Right lobe of liver (tissue), 6 donors: Measurements from ENCODE around the gene HSPH1. TPM values are rescaled to one million over a fixed set of nuclear protein-coding genes. Genes with fewer than 3 reads are reported as not detected.

Experiments
- ATAC-seq, 4 donors: fragments of 200-7000 bp; cut with Tn5 transposase; one replicate each; pipeline ENCODE4 v1.9.1; 2020; ENCODE audit warnings: mild to moderate bottlenecking in 4 of 4, moderate library complexity in 4 of 4
- DNase-seq, 3 donors: peaks; one replicate each; pipeline ENCODE4 v3.0.0-alpha.2; 2020
- H3K27ac ChIP-seq, 3 donors: fragments of 200-600 bp; one replicate each; pipeline ENCODE4 v1.8.0; 2022
- H3K27me3 ChIP-seq, 2 donors: fragments of 200-600 bp; one replicate each; pipeline ENCODE4 v1.8.0; 2022
- H3K36me3 ChIP-seq, 4 donors: fragments of 200-600 bp; sonication (generic) in 1 of 4; one replicate each; pipeline versions ENCODE4 v1.5.1 to v1.8.0; 2017 to 2022; ENCODE audit warnings: control low read depth in 1 of 4
- H3K4me1 ChIP-seq, 4 donors: fragments of 200-600 bp; sonication (generic) in 1 of 4; one replicate each; pipeline versions ENCODE4 v1.5.1 to v1.8.0; 2017 to 2022; ENCODE audit warnings: control low read depth in 1 of 4
- H3K4me3 ChIP-seq, 3 donors: fragments of 200-600 bp; one replicate each; pipeline ENCODE4 v1.8.0; 2022
- H3K9me3 ChIP-seq, 4 donors: fragments of 200-600 bp; sonication (generic) in 1 of 4; one replicate each; pipeline versions ENCODE4 v1.5.1 to v1.8.0; 2017 to 2022; ENCODE audit warnings: control low read depth in 1 of 4
- CTCF ChIP-seq, 4 donors: fragments of 200-600 bp in 3 of 4; fragments of 450-650 bp in 1 of 4; IDR thresholded peaks; one replicate each; pipeline versions ENCODE4 v1.5.1 to v1.8.0; 2016 to 2022; ENCODE audit warnings: antibody characterized with exemption in 4 of 4, mild to moderate bottlenecking in 2 of 4
- POLR2A ChIP-seq: fragments of 450-650 bp; IDR thresholded peaks from one replicate; pipeline ENCODE4 v1.6.1; 2017; ENCODE audit warnings: antibody characterized with exemption, mild to moderate bottlenecking
- WGBS: methylation state at CpG from one replicate; pipeline ENCODE4 v1.1.6; 2018; ENCODE audit warnings: low coverage, low lambda C conversion rate; ENCODE audit not compliant: insufficient coverage; ENCODE audit errors: missing lambda C conversion rate; 5-methylcytosine and 5-hydroxymethylcytosine counted together
- intact Hi-C, 2 donors: fragments of 100-400 bp; cut with DNase I; formaldehyde crosslinking; loops; one replicate each; pipeline versions ENCODE4 v1.11.2 to v1.14.1; 2022
- long read RNA-seq: library from polyadenylated mRNA; unstranded; transcript quantifications from one replicate; pipeline ENCODE4 v2.0.0, GENCODE V29; 2019
- total RNA-seq, 6 experiments: library from RNA; depleted of rRNA in 2 of 6; stranded (reverse); fragments of >200 nt in 2 of 6; fragmentation: NEBNext Ultra II Directional in 3 of 6; extraction: Animal tissue kit (Norgen Biotek cat#: 25700) in 3 of 6; gene quantifications; one replicate each; pipeline versions ENCODE4 v1.1.0 to v1.2.4, GENCODE V29; 2016 to 2023
- donor health status: DM: no; HTN: yes; CAD: no.
- donor health status: DM: no; HTN: no; CAD: no.
- donor health status: DM: no; HTN: no; CAD: no.
- donor health status: DM: no; HTN: yes; CAD: no.
- donor health status: DM: no; HTN: yes; CAD: no.

The HSPH1 gene
- total RNA-seq, result 10 to 100 TPM; 19.6 to 60.8 (median 31.0) TPM
- long read RNA-seq, full-length matches to known transcripts, result 1 of 7 reads
- long read RNA-seq, partial matches to known transcripts, result 6 of 7 reads
- long read RNA-seq, other reads (novel, unspliced or antisense), result 0 of 7 reads

GRCh38 chr13:31161557-31162150 lies at the start of gene HSPH1:
Gene HSPH1, minus strand, starts transcription at chr13:31161904. Its CDS starts 322 bp downstream, at chr13:31161582.
- no peaks in the 10 kb centered on the region for H3K9me3 ChIP-seq
- 0% methylated on average over 20 of the region's 54 CpGs for WGBS
- ATAC-seq (peak; percentile 87 to 94 (median 90)), DNase-seq (peak; percentile 99)
- TF ChIP-seq CTCF (IDR thresholded peaks at IDR 0.05), result peak in 2 of 4 donors; percentile 12 to 32
- TF ChIP-seq POLR2A, result peak; percentile 91
- peaks cover 0 to 15% (median 3%) of the 10 kb centered on the region in 4 donors for H3K36me3 ChIP-seq
- no peaks in the 10 kb centered on the region for H3K27me3 ChIP-seq
- intact Hi-C loops, result no loop called here
- peak within 1 kb of the TSS; percentile 100 for H3K27ac ChIP-seq
- peaks cover 0 to 17% (median 3%) of the 10 kb centered on the region in 4 donors for H3K4me1 ChIP-seq
- H3K4me3 ChIP-seq, result peak within 1 kb of the TSS; percentile 66 to 87 (median 73)

GRCh38 chr13:31209841-31210210 lies 48.1 kb upstream of the HSPH1 start:
- H3K27ac ChIP-seq, result no peak overlapping the region
- ATAC-seq, result no peak
- no peaks in the 10 kb centered on the region for H3K9me3 ChIP-seq
- DNase-seq, result no peak
- H3K4me3 ChIP-seq, result no peak overlapping the region
- H3K36me3 ChIP-seq, result no peaks in the 10 kb centered on the region
- H3K27me3 ChIP-seq, result no peaks in the 10 kb centered on the region
- intact Hi-C loops, result no loop called here
- WGBS, result 64% methylated on average over 4 of the region's 4 CpGs
- TF ChIP-seq CTCF (IDR thresholded peaks at IDR 0.05) (no peak), POLR2A (no peak)
- no peaks in the 10 kb centered on the region for H3K4me1 ChIP-seq

- no peaks in the 10 kb centered on the region for H3K9me3 ChIP-seq
- peak; percentile 34 to 49 (median 40) for ATAC-seq
Measured at GRCh38 chr13:31209172-31209840, 47.6 kb upstream of the HSPH1 start.

DNA sequence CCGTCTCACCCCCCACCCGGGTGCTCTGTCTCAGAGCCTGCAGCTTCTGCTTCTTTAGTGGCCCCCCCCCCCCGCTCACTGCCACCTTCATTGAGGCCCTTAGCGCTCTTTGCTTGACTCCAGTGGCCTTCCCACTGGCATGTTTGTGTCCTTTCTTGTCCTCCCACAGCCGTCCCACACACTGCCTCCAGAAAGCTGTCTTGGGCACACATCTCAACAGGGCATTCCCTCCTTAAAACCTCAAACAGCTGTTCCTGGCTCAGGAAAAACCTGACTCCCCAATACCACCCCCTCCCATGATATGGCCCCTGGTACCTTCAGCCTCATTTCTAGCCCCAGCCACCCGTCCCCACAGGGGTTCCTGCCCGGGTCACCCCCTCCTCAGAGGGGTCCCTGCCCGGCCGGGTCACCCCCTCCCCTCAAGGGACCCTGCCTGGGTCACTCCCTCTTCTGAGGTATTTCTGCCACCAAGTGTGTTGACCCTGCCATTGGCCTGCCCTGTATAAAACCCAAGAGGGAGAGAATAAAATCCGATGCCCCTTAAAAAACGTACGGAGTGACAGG lies 46.9 kb upstream of the HSPH1 start:
- DNase-seq (no peak), ATAC-seq (no peak)
- Histone ChIP-seq H3K27ac (no peak overlapping the region), H3K4me3 (no peak overlapping the region), H3K9me3 (no peaks in the 10 kb centered on the region), H3K27me3 (no peaks in the 10 kb centered on the region), H3K36me3 (no peaks in the 10 kb centered on the region), H3K4me1 (no peaks in the 10 kb centered on the region)
- no peak for TF ChIP-seq POLR2A
- no peak for TF ChIP-seq CTCF (IDR thresholded peaks at IDR 0.05)
- 73% methylated on average over 8 of the region's 12 CpGs for WGBS
- intact Hi-C loops, result no loop called here

More at GRCh38 chr13:31209172-31209840, 47.6 kb upstream of the HSPH1 start:
- 47% methylated on average over 5 of the region's 8 CpGs for WGBS
- H3K4me1 ChIP-seq, result no peaks in the 10 kb centered on the region
- no peaks in the 10 kb centered on the region for H3K27me3 ChIP-seq
- H3K36me3 ChIP-seq, result no peaks in the 10 kb centered on the region
- intact Hi-C loops, result no loop called here
- no peak overlapping the region for H3K27ac ChIP-seq
- no peak overlapping the region for H3K4me3 ChIP-seq
- no peak for TF ChIP-seq CTCF (IDR thresholded peaks at IDR 0.05)
- TF ChIP-seq POLR2A, result no peak
- DNase-seq, result no peak
